HFFc6 (cell line): ENCODE results near the gene PRDM16. TPM values are rescaled to one million over a fixed set of nuclear protein-coding genes. Genes with fewer than 3 reads are reported as not detected.

ENCODE experiments used
- DNase-seq: peaks from one replicate; pipeline ENCODE4 v3.0.0-alpha.2; 2018
- H3K27ac Mint-ChIP-seq: 2 replicates; pipeline ENCODE4 v1.8.0; 2020; ENCODE audit warnings: mild to moderate bottlenecking, mixed read lengths
- H3K27me3 Mint-ChIP-seq: 2 replicates; pipeline ENCODE4 v1.8.0; 2021; ENCODE audit warnings: mild to moderate bottlenecking, moderate library complexity, mixed read lengths; ENCODE audit not compliant: insufficient read depth
- H3K36me3 Mint-ChIP-seq: 2 replicates; pipeline ENCODE4 v1.8.0; 2021; ENCODE audit warnings: low read depth, mixed read lengths
- H3K4me1 Mint-ChIP-seq: 2 replicates; pipeline ENCODE4 v1.8.0; 2020; ENCODE audit warnings: low read depth, mixed read lengths
- H3K4me3 Mint-ChIP-seq: 2 replicates; pipeline ENCODE4 v1.8.0; 2020; ENCODE audit warnings: mild to moderate bottlenecking, moderate library complexity, mixed read lengths
- H3K9me3 Mint-ChIP-seq: 2 replicates; pipeline ENCODE4 v1.8.0; 2020; ENCODE audit warnings: mild to moderate bottlenecking, mixed read lengths
- total RNA-seq, 6 experiments: library from RNA; stranded (reverse); fragmentation: NEBNext Ultra II Directional; extraction: Animal tissue kit (Norgen Biotek cat#: 25700); gene quantifications; 2 replicates in 1 of 6; 3 replicates in 5 of 6; pipeline ENCODE4 v1.2.3, GENCODE V29; 2021
- TF ChIP-seq, protein P1 (sequence below): fragments of 200-600 bp; sonication (generic); IDR thresholded peaks from 2 replicates; pipeline ENCODE4 v1.5.0; 2021; ENCODE audit warnings: antibody characterized with exemption, mild to moderate bottlenecking

Gene PRDM16
- total RNA-seq, 6 experiments from 2014 or later = not detected

DNA sequence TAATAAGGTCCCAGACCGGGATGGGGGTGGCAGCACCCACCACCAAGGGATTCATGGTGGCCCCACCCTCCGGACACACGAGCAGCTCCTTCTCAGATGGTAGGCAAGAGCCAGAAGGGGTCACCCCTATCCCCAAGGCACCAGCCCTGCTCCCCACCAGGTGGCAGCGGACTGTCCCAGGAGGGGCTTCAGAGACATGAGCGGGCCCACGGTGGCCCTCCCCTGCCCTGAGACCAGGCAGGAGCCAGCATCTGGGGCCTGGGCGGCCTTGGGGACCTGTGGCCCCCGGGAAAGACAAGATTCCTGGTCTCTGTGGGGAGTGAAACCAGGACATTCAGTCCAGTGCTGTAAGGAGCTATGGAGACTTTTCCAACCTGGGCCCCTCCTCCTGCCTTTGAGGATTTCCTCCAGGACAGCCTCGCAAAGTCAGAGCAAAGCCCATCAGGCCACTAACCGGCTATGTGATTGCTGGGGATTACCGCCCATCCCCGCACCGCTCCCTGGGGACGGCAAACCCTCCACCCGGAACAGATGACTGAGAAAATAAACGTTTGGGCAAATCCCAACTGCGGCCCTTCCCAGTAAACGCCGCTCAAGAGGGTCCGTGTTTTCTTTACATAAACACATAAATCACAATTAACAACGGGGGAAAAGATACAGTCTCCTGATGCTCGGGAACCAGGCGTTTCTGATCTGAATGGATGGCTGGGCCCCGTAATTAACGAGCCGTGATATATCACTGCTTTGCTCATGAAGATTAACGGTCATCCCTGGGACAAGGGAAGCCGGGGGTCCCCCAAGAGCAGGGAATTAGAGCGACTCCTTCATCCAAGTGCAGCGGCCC lies 334.6 kb downstream of the PRDM16 start:
- Mint-ChIP-seq H3K9me3 (no peaks in the 10 kb centered on the region), H3K27ac (no peak overlapping the region), H3K27me3 (peaks cover 15% of the 10 kb centered on the region), H3K4me3 (no peak overlapping the region), H3K36me3 (no peaks in the 10 kb centered on the region), H3K4me1 (0 out of 2 replicates have a peak, but pooled peaks cover 7% of the 10 kb centered on the region)
- no peak for DNase-seq
- TF ChIP-seq, protein P1, sequence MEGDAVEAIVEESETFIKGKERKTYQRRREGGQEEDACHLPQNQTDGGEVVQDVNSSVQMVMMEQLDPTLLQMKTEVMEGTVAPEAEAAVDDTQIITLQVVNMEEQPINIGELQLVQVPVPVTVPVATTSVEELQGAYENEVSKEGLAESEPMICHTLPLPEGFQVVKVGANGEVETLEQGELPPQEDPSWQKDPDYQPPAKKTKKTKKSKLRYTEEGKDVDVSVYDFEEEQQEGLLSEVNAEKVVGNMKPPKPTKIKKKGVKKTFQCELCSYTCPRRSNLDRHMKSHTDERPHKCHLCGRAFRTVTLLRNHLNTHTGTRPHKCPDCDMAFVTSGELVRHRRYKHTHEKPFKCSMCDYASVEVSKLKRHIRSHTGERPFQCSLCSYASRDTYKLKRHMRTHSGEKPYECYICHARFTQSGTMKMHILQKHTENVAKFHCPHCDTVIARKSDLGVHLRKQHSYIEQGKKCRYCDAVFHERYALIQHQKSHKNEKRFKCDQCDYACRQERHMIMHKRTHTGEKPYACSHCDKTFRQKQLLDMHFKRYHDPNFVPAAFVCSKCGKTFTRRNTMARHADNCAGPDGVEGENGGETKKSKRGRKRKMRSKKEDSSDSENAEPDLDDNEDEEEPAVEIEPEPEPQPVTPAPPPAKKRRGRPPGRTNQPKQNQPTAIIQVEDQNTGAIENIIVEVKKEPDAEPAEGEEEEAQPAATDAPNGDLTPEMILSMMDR = peak; percentile 65

DNA sequence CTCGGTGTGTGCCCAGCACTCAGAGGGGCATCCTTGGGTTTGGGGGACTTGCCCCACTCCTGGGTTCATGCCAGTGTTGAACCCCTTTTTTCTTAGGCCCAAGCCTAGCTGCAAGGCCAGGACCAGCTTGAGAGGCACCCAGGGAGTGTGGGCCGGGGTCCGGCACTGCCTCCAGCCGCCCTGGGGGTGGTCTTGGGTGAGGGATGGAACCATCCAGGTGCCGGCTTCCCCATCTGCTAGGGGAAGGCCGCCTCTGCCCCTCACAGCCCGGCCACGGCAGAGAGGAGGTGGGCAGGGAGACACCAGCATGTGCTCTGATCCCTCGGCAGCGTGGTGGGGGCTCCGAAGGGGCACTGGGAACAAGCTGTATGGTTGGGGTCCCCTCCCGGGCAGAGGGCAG lies 335.3 kb downstream of the PRDM16 start:
- Mint-ChIP-seq H3K9me3 (no peaks in the 10 kb centered on the region), H3K27me3 (peaks cover 12% of the 10 kb centered on the region; the same call in 1 of the 2 replicates), H3K4me3 (no peak overlapping the region), H3K27ac (no peak overlapping the region), H3K4me1 (0 out of 2 replicates have a peak, but pooled peaks cover under 1% of the 10 kb centered on the region), H3K36me3 (no peaks in the 10 kb centered on the region)
- TF ChIP-seq, protein P1 = no peak
- DNase-seq = no peak

DNA sequence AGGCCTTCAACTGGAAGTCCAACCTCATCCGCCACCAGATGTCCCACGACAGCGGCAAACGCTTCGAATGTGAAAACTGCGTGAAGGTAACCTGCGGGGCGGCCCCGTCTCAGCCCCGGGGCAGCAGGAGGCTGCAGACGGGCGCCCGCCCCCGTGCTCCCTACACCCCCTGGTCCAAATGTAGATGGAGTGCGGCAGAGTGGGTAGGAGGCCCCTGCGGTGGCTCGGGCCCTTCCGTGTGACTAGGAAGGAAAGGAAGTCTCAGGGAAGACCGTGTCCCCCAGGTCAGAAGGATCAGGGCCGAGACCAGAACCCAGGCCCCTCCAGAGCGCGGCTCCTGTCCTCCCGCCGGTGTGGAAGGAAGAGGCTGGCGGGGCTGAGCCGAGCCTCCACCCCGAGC lies 335.8 kb downstream of the PRDM16 start:
- Mint-ChIP-seq H3K36me3 (no peaks in the 10 kb centered on the region), H3K4me1 (no peaks in the 10 kb centered on the region), H3K4me3 (no peak overlapping the region), H3K9me3 (no peaks in the 10 kb centered on the region), H3K27me3 (peaks cover 12% of the 10 kb centered on the region; the same call in 1 of the 2 replicates), H3K27ac (no peak overlapping the region)
- no peak for DNase-seq
- TF ChIP-seq, protein P1 = no peak

DNA sequence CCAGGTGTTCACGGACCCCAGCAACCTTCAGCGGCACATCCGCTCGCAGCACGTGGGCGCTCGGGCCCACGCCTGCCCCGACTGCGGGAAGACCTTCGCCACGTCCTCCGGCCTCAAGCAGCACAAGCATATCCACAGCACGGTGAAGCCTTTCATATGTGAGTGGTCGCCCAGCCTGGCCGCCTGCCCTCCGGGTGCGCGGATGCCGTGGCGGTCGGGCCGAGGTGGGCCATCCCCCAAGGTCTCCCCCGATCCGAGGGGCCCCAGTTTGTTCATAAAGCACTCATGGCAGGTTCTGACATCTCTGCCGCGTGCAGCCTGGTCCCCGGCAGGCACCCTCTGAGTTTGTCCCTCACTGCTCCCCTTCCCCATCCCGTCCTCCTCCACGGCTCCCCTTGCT lies 336.5 kb downstream of the PRDM16 start:
- Mint-ChIP-seq H3K9me3 (no peaks in the 10 kb centered on the region), H3K4me3 (no peak overlapping the region), H3K4me1 (no peaks in the 10 kb centered on the region), H3K27me3 (peaks cover 16% of the 10 kb centered on the region), H3K36me3 (no peaks in the 10 kb centered on the region), H3K27ac (no peak overlapping the region)
- TF ChIP-seq, protein P1 = no peak
- no peak for DNase-seq

- Mint-ChIP-seq H3K4me1 (no peaks in the 10 kb centered on the region), H3K36me3 (no peaks in the 10 kb centered on the region), H3K4me3 (no peak overlapping the region), H3K27ac (no peak overlapping the region), H3K27me3 (peaks cover 15% of the 10 kb centered on the region), H3K9me3 (no peaks in the 10 kb centered on the region)
- TF ChIP-seq, protein P1 = no peak
- no peak for DNase-seq
Measured at GRCh38 chr1:3405974-3406867, 337.2 kb downstream of the PRDM16 start.
